Measurements from ENCODE around the gene COX4I2.
"Not testable (repeated sequence)": the region's sequence is repeated elsewhere in the genome, so short reads cannot be mapped to it uniquely, and the experiment has no call there.

Gene COX4I2

GRCh38 chr20:31654534-31654933 is 16.8 kb downstream of the COX4I2 start:
- DNase-seq (ENCODE audit: low spot score) = no peak

GRCh38 chr20:31661625-31662371 is 24.1 kb downstream of the COX4I2 start:
- peak; percentile 89 for DNase-seq (ENCODE audit: low spot score)

DNA sequence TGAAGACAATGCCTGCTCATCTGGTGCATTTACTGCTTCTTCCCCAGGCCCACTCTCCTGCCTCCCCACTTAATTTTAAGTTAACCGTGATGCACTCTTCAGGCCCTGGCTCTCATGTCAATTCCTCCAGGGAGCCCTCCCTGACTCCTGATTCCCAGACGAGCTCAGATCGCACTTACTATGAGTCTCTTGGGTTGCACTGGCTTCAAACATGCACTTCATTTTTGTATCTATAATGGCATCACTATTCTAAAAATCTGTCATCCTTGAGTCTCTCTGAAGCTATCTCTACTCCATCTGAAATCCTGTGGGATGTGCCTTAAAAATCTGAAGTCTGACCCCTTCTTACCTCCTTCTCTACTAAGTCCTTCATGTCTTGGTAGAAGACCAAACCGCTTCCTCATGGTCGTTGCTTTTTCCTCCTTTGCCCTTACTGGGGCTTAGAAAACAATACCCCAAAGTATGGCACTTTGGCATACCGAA is 24.7 kb downstream of the COX4I2 start:
- no peak for DNase-seq (ENCODE audit: low spot score)

- DNase-seq (ENCODE audit: low spot score) = no peak
Measured at GRCh38 chr20:31663524-31663837, 25.8 kb downstream of the COX4I2 start.

DNA sequence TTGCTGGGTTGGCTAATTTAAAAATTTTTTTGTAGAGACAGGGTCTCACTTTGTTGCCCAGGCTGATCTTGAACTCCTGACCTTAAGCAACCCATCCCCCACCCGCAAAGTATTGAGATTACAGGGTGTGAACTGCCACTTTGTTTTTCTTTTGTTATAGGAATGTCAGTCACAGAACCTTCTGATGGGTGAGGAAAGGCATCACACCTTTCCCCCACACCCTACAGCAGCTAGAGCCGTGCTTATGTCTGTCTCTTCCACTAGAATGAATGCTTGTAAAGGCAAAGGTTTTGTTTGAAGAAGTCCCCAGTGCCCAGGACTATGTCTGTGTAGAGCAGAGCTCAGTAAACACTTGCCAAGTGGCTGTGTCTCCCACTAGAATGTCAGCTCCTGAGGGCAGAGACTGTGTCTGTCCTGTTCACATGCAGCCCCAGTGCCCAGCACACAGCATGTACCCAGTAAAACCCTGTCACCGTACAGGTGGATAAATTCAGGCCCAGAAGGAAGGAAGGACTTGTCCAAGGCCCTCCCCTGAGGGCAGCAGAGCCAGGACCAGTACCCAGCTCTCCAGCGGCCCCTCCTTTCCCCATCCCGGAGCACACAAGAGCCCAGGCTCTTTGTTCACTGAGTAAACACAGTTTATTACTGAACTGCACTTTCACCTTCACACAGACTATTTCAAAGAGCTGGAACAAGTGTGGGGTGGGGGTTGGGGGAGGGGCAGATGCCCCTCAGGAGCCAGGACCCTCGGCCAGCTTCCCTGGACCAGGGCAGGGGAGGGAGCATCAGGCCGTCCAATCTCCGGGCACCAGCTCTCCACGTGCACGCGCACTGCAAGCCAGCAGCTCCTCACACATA is 26.4 kb downstream of the COX4I2 start:
- no peak for DNase-seq (ENCODE audit: low spot score)

GRCh38 chr20:31664696-31665354 is 27.1 kb downstream of the COX4I2 start:
- DNase-seq (ENCODE audit: low spot score) = no peak

GRCh38 chr20:31665753-31666152 is 28.0 kb downstream of the COX4I2 start:
- no peak for DNase-seq (ENCODE audit: low spot score)

DNA sequence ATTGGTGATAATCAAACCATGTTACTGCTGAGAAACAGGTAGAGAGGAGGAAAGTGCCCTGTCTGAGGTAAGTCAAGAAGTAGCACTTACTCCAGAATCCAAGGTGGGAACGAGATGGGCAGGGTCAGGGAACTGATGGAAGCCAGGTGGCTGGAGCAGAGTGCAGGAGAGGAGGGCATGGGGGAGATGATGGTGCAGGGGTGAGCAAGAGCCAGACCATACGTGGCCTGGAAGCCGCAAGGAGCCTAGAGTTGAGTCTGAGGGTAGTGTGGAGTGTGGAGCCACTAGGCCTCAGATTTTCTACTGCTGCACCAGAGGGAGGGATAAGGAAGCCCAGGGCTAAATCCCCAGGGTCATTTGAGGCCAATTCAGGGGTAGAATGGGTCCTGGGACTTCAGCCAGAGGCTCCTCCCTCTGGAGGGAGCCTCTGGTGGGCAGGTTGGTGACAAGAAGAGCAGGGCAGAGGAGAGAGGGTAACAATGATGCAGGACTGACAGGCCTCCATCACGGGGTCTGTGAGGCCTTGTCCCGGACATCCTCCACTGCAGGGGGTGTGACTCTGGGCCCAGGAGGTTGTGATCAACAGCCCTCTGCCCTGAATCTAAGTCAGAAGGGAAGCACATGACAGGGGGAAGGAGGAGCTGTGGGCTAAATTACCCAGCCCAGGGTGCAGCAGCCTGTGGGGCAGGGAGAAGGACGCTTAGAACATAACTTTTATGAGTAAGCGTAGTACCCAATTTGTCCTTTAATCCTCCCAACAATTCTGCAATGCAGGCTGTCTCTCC is 28.7 kb downstream of the COX4I2 start:
- no peak for DNase-seq (ENCODE audit: low spot score)

DNA sequence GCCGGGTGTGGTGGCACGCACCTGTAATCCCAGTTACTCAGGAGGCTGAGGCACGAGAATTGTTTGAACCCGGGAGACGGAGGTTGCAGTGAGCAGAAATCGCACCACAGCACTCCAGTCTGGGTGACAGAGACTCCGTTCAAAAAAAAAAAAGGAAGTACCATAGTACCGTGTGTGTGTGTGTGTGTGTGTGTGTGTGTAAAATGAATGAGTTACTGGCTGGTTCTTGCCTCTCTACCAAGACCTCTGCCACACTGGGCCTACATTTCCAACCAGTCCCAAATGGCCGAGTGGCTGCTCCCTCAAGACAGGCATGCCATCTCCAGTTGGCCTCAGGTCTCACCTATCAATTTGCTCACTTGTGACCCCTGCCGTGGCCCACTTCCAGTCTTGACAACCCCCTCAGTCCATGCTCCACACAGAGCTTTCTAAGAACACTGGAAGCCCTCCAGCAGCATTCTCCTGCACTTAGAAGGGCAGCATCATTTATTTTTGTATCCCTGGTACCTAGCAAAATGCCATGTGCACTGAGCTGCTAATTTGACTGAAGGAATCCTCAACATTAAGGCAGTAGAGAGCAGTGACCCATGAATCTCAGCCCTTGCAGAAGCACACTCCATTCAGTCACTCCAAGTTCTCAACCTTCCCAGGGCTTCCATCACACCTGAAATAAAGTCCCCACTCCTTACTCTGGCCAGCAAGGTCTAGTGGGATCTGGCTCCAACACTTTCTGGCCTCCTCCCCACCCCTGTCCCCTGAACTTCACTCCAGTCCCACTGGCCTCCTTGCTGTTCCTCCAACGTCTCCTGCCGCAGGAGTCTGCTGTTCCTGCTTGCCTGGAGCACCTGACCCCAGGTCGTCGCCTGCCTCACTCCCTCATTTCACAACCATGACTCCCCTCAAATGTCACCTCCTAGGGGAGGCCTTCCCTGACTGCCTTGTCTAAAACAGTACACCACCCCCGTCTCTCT is 29.9 kb downstream of the COX4I2 start:
- no peak for DNase-seq (ENCODE audit: low spot score)

DNA sequence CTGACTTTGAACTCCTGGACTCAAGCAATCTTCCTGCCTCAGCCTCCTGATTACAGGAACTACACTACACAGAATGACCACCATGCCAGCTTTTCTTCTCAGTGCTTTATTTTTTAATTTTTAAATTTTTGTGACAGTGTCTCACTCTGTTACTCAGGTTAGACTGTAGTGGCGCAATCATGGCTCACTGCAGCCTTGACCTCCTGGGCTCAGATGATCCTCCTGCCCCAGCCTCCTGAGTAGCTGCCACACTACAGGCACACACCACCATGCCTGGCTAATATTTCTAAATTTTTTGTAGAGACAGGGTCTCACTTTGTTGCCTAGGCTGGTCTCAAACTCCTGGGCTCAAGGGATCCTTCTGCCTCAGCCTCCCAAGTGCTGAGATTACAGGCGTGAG is 31.2 kb downstream of the COX4I2 start:
- DNase-seq (ENCODE audit: low spot score) = not testable (repeated sequence)

- no peak for DNase-seq (ENCODE audit: low spot score)
Measured at GRCh38 chr20:31669876-31670275, 32.2 kb downstream of the COX4I2 start.

GRCh38 chr20:31670371-31671228 is 32.9 kb downstream of the COX4I2 start:
- no peak for DNase-seq (ENCODE audit: low spot score)

DNA sequence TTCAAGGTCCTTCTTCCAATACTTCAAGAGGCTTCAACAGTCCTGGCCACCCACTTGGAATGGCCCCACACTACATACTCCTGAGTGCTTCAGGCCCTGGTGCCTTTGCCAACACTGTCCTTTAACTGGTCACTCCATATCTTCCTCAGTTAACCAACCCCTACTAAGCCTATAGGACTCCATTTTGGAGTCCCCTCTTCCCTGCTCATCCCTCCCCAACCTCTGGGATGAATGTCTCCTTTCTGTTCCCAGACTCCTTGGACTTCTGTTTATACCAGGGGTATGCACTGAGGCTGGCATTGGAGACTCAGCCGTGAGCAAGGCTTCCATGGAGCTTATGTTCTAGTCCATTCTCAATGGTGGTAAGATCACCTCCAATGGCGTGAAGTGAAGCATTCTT is 33.6 kb downstream of the COX4I2 start:
- no peak for DNase-seq (ENCODE audit: low spot score)

DNA sequence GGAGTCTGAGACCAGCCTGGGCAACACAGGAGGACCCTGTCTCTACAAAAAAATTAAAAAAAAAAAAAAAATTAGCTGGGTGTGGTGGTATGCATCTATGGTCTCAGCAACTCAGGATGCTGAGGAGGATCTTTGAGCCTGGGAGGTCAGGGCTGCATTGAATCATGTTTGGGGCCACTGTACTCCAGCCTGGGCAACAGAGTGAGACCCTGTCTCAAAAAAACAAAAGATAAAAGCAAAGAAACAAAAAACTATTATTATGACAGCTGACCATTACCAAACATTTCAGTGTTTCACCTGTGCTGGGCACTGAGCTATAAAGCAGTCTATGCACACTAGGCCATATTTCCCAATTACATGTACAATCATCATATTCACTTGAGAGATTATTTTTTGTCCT is 35.7 kb downstream of the COX4I2 start:
- DNase-seq (ENCODE audit: low spot score) = no peak

- no peak for DNase-seq (ENCODE audit: low spot score)
Measured at GRCh38 chr20:31673943-31674463, 36.3 kb downstream of the COX4I2 start.

DNA sequence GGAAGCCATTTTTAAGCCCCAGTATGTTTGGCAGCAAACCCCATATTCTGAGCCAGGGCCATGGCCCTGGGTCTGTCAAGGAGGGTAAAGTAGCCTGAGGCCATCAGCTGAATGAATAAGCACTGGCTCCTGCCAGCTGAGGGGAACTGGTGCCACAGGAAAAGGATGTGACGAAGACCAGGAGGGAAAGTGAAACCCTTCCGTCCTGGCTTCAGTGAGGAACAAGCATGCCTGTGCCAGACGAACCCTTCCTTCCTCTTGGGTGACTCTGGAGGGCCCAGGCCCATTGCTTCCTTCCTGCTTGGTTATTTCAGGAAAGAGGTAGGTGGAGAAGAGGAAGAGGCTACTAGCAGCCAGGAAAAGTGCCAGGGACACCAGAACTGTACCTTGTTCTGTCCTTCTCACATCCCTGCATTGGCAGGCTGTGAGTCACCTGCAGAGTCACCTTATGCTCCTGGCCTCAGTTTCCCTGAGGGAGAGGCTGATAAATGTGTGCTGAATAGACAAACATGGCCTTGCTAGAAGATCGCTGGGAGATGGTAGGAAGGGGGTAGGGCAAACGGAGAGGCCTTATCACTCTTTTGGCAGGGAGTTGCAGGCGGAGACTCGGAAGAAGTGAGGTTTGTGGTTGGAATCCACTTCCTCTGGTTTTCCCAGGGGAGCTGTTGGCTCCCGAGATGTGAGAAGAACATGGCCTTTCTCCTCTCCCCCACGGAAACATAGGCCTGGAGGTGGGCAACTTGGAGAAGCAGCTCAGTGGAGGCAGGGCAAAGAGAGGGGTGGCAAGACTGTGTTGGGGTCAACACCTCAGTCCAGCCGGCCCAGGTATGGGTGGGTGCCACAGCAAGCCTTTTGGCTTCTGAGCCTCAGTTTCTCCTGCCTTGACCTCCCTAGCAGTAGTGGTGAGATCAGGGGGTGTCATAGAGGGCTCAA is 37.4 kb downstream of the COX4I2 start:
- DNase-seq (ENCODE audit: low spot score) = no peak

DNA sequence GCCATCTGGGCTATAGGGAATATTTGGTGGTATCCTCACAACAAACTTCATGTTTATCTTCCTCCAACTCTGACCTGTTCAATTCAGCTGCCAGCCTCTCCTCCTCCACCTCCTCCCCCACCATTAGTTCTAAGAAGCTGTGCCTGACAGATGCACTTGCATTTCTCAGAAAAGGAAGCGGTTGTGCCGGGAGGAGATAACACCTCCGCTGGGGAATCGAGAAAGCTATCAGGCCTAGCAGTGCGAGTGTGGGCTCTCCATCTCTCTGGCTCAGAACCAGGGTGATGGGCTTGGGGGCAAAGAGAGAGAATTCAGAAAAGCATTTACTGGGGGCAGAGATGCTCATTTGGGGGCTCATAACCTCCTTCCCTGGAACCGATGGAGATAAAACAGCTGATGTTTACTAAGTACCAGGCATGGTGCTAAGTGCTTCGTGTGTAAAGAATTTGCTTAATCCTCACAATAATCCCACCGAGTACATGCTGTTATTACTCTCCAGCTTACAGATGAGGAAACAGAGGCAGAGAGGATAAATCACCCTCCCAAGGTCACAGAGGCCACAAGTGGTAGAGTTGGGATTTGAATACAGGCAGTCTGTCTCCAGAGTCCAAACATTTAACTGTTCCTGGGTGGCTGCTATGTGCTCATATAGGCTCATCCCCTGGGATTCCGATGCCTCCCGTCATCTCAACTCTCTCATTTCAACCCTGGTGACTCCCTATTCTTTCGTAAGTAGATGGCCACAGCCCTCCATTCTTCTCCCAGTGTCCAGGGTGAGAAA is 38.3 kb downstream of the COX4I2 start:
- no peak for DNase-seq (ENCODE audit: low spot score)

GRCh38 chr20:31676609-31676989 is 38.9 kb downstream of the COX4I2 start:
- no peak for DNase-seq (ENCODE audit: low spot score)

All from ecto neural progenitor cell (in vitro differentiated cells).